ENCODE results near the gene PTPN18. TPM values are rescaled to one million over a fixed set of nuclear protein-coding genes. Genes with fewer than 3 reads are reported as not detected.

The PTPN18 gene
- total RNA-seq, 4 donors from 2014 or later: 3.0 to 15.2 (median 7.0) TPM

DNA sequence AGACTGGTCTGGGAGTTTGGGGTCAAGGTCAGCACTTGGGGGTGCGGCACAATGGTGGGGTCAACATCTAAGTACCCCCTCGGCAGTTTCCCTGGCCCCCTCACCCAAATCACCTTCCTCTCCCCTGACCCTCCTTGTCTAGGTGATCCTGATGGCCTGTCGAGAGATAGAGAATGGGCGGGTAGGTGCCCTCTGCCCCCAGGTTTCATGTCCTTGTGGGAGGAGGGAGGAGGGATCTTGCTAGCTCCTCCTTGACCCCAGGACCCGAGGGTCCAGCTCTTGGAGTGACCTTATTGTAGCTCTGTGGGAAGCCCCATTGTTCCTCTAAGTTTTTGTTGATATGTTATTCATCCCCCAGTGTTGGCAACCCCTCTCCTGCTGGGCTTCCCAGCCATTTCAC, 3.6 kb downstream of the PTPN18 start:
- intact Hi-C loops (cut with DNase I; ENCODE audit: low total_unique reads): no loop called here
- Histone ChIP-seq H3K27ac (no peak overlapping the region), H3K36me3 (no peaks in the 10 kb centered on the region), H3K9me3 (no peaks in the 10 kb centered on the region), H3K4me1 (peaks cover 8 to 15% of the 10 kb centered on the region in 2 donors), H3K27me3 (no peaks in the 10 kb centered on the region), H3K4me3 (no peak overlapping the region)
- no peak for ATAC-seq
- in situ Hi-C loops (cut with MboI; ENCODE audit: low sequenced_read_pairs in 4 of 4): loop anchor here in 1 of 4 donors (25.0 kb wide), 1 partner anchor 728 kb away; the partner anchor contains the start of gene FAM168B
- TF ChIP-seq, protein P1, sequence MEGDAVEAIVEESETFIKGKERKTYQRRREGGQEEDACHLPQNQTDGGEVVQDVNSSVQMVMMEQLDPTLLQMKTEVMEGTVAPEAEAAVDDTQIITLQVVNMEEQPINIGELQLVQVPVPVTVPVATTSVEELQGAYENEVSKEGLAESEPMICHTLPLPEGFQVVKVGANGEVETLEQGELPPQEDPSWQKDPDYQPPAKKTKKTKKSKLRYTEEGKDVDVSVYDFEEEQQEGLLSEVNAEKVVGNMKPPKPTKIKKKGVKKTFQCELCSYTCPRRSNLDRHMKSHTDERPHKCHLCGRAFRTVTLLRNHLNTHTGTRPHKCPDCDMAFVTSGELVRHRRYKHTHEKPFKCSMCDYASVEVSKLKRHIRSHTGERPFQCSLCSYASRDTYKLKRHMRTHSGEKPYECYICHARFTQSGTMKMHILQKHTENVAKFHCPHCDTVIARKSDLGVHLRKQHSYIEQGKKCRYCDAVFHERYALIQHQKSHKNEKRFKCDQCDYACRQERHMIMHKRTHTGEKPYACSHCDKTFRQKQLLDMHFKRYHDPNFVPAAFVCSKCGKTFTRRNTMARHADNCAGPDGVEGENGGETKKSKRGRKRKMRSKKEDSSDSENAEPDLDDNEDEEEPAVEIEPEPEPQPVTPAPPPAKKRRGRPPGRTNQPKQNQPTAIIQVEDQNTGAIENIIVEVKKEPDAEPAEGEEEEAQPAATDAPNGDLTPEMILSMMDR (IDR thresholded peaks at IDR 0.05 in 4 of 5, conservative IDR thresholded peaks at IDR 0.05 in 1 of 5): no peak
- TF ChIP-seq POLR2A (IDR thresholded peaks at IDR 0.05): no peak
- DNase-seq: no peak

DNA sequence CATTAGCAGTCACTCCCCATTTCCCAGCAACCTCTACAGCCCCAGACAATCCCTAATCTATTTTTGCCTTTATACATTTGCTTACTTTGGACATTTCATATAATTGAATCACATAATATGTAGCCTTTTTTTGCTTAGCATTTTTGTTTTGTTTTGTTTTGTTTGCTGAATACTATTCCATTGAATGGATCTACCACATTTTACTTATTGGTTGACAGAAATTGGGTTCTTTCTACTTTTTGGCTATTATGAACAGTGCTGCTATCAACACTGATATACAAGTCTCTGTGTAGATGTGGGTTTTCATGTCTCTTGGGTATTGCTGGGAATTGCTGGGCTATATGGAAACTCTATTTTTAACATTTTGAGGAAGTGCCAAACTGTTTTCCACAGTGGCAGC, 7.6 kb downstream of the PTPN18 start:
- in situ Hi-C loops (cut with MboI; ENCODE audit: low sequenced_read_pairs in 4 of 4): loop anchor here in 1 of 4 donors (25.0 kb wide), 1 partner anchor 724 kb away; the partner anchor contains the start of gene FAM168B
- TF ChIP-seq, protein P1 (IDR thresholded peaks at IDR 0.05 in 4 of 5, conservative IDR thresholded peaks at IDR 0.05 in 1 of 5): no peak
- TF ChIP-seq POLR2A (IDR thresholded peaks at IDR 0.05): no peak
- no peaks in the 10 kb centered on the region for H3K36me3 ChIP-seq
- no peak for ATAC-seq
- H3K27me3 ChIP-seq: no peaks in the 10 kb centered on the region
- H3K4me3 ChIP-seq: no peak overlapping the region
- intact Hi-C loops (cut with DNase I; ENCODE audit: low total_unique reads): no loop called here
- no peak overlapping the region for H3K27ac ChIP-seq
- no peak for DNase-seq
- H3K9me3 ChIP-seq: no peaks in the 10 kb centered on the region
- H3K4me1 ChIP-seq: no peaks in the 10 kb centered on the region

DNA sequence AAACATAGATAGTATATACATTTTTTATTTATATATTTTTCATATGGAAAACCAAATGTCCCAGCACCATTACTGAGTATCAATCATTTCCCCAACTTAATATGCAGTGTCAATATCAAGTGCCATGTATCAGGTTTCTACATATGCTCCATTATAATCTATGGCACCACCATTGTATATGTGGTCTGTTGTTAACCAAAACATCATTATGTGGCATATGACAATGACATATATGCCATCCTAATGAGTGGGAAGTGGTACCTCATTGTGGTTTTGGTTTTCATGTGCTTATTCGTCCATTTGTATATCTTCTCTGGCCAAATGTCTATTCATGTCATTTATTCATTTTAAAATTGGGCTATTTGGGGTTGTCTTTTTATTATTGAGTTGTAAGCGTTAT, 9.2 kb downstream of the PTPN18 start:
- Histone ChIP-seq H3K4me3 (no peak overlapping the region), H3K4me1 (no peaks in the 10 kb centered on the region), H3K27me3 (no peaks in the 10 kb centered on the region), H3K9me3 (no peaks in the 10 kb centered on the region), H3K36me3 (no peaks in the 10 kb centered on the region), H3K27ac (no peak overlapping the region)
- intact Hi-C loops (cut with DNase I; ENCODE audit: low total_unique reads) (no loop called here), in situ Hi-C loops (cut with MboI; ENCODE audit: low sequenced_read_pairs in 4 of 4) (loop anchor here in 1 of 4 donors (25.0 kb wide), 1 partner anchor 722 kb away; the partner anchor contains the start of gene FAM168B)
- no peak for DNase-seq
- no peak for TF ChIP-seq POLR2A (IDR thresholded peaks at IDR 0.05)
- TF ChIP-seq, protein P1 (IDR thresholded peaks at IDR 0.05 in 4 of 5, conservative IDR thresholded peaks at IDR 0.05 in 1 of 5): no peak
- no peak for ATAC-seq

DNA sequence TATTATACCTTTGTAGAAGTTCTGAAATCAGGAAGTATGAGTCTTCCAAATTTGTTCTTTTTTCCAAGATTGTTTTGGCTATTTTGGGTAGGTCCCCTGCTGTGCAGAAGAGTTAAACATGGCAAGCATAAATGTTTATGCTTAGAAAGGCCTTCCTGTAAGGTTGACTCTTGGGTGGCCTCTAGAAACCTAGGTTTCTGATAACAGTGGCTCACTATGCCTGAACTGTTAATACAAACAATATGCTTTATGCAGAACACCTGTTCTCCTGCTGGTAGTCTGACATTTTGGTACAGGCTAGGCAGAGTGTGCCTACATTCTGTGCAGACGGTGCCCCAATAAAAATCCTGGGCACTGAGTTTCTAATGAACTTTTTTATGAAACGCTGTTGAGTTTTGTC, 10.1 kb downstream of the PTPN18 start:
- in situ Hi-C loops (cut with MboI; ENCODE audit: low sequenced_read_pairs in 4 of 4) (loop anchor here in 1 of 4 donors (25.0 kb wide), 1 partner anchor 721 kb away; the partner anchor contains the start of gene FAM168B), intact Hi-C loops (cut with DNase I; ENCODE audit: low total_unique reads) (no loop called here)
- Histone ChIP-seq H3K36me3 (no peaks in the 10 kb centered on the region), H3K27me3 (no peaks in the 10 kb centered on the region), H3K27ac (no peak overlapping the region), H3K4me3 (no peak overlapping the region), H3K4me1 (peaks cover 0 to under 1% of the 10 kb centered on the region in 2 donors), H3K9me3 (no peaks in the 10 kb centered on the region)
- ATAC-seq: no peak
- no peak for DNase-seq
- no peak for TF ChIP-seq POLR2A (IDR thresholded peaks at IDR 0.05)
- TF ChIP-seq, protein P1 (IDR thresholded peaks at IDR 0.05 in 4 of 5, conservative IDR thresholded peaks at IDR 0.05 in 1 of 5): no peak

DNA sequence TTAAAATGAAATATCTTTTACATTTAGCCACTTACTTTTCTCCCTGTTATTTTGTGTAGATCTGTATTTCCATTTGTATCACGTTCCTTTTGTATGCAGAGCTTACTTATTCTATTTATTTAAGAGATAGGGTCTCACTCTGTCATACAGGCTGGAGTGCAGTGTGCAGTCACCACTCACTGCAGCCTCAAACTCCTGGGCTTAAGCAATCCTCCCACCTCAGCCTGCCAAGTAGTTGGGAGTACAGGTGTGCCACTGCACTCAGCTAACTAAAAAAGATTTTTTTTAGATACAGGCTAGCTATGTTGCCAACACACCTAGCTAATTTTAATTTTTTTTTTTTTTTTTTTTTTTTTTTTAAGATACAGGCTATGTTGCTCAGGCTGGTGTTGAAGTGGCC, 10.9 kb downstream of the PTPN18 start:
- in situ Hi-C loops (cut with MboI; ENCODE audit: low sequenced_read_pairs in 4 of 4): loop anchor here in 1 of 4 donors (25.0 kb wide), 1 partner anchor 721 kb away; the partner anchor contains the start of gene FAM168B
- TF ChIP-seq, protein P1 (IDR thresholded peaks at IDR 0.05 in 4 of 5, conservative IDR thresholded peaks at IDR 0.05 in 1 of 5): no peak
- TF ChIP-seq POLR2A (IDR thresholded peaks at IDR 0.05): no peak
- ATAC-seq (no peak), DNase-seq (no peak)
- H3K4me3 ChIP-seq: no peak overlapping the region
- H3K27ac ChIP-seq: no peak overlapping the region
- H3K4me1 ChIP-seq: peaks cover 0 to 7% of the 10 kb centered on the region in 2 donors
- H3K36me3 ChIP-seq: no peaks in the 10 kb centered on the region
- intact Hi-C loops (cut with DNase I; ENCODE audit: low total_unique reads): no loop called here
- H3K9me3 ChIP-seq: no peaks in the 10 kb centered on the region
- no peaks in the 10 kb centered on the region for H3K27me3 ChIP-seq

Measured in gastrocnemius medialis (tissue), 4 donors.